ENCODE measurements around the gene FPR2. TPM values are rescaled to one million over a fixed set of nuclear protein-coding genes. Genes with fewer than 3 reads are reported as not detected.

The FPR2 gene
- total and polyA plus RNA-seq, 9 of the 15 experiments (the other 6 are each of a cell fraction or from before 2014, with no cell fraction given): 0.03 to 0.15 (median 0.07) TPM; not detected in 6

- TF ChIP-seq MAFK (IDR thresholded peaks at IDR 0.05; ENCODE audit: low read length): no peak; the same call in 1 of the 2 replicates
- 0 out of 2 replicates have a peak, but pooled peaks have one; percentile 66 for TF ChIP-seq ILF3 (IDR thresholded peaks at IDR 0.05; ENCODE audit: borderline replicate concordance)
- peak; percentile 89 for TF ChIP-seq GATA2 (CRISPR knock-in tag; IDR thresholded peaks at IDR 0.05)
- TF ChIP-seq ZMIZ1 (IDR thresholded peaks at IDR 0.05; ENCODE audit: low read depth in 2 of 2, low read length in 2 of 2): peak in 1 of 2 experiments; percentile 90; a peak in 2 of 4 replicates
- TF ChIP-seq EZH2 (IDR thresholded peaks at IDR 0.05; ENCODE audit: borderline replicate concordance, low read depth, low read length): peak; percentile 40; the same call in 1 of the 2 replicates
- peak; percentile 45; the same call in 1 of the 2 replicates for TF ChIP-seq ATF7 (IDR thresholded peaks at IDR 0.05)
- no peak for TF ChIP-seq ZSCAN32 (CRISPR knock-in tag; IDR thresholded peaks at IDR 0.05)
- no peak for TF ChIP-seq TSHZ1 (CRISPR knock-in tag; IDR thresholded peaks at IDR 0.05)
- no peak for TF ChIP-seq SRSF9 (IDR thresholded peaks at IDR 0.05; ENCODE audit: borderline replicate concordance, low read depth, low read length)
- no peak for TF ChIP-seq ZNF263 (CRISPR knock-in tag; IDR thresholded peaks at IDR 0.05; ENCODE audit: borderline replicate concordance)
- TF ChIP-seq ZNF740 (CRISPR knock-in tag; IDR thresholded peaks at IDR 0.05): no peak
- TF ChIP-seq ZNF740 (tag; IDR thresholded peaks at IDR 0.05): 0 out of 4 replicates have a peak, but pooled peaks of 1 of the 2 experiments have one; percentile 2
Observed at GRCh38 chr19:51800473-51801244, 39.7 kb downstream of the FPR2 start (continued).

Data from K562 (cell line).